ENCODE results near the gene KCNN1.

The KCNN1 gene

DNA sequence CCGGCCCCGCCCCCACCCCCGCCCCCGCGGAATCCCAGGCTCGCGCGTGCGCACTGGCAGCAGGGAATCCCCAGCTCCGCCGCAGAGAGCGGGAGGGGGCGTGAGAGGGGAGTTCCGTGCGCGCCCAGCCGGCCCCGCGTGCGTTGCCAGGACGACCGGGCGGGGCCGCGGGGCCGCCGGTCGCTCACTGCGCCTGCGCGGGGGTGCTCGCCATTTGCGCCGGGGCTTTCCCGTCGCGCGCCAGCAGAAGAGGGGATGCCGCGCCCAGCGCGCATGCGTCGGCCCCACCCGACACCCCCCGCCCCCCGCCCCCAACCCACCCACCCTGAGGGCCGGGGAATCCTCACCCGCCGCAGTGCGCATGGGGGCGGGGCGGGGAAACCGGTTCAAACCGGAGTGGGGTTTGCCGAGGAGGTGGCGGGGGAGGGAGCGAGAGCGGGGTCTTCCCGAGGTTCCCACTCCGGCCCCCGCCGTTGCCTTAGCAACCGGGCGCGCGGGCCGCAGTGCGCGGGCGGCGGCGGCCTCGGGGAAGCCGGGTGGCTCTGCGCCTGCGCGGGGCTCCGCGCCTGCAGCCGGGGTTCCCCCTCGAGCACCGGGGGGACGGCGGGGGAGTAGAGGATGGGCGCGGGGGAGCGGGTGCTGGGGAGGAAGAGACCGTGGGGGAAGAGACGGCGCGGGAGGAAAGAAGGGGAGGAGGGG lies 18.9 kb upstream of the KCNN1 start:
- peak; percentile 91 for DNase-seq (ENCODE audit: low spot score)

DNA sequence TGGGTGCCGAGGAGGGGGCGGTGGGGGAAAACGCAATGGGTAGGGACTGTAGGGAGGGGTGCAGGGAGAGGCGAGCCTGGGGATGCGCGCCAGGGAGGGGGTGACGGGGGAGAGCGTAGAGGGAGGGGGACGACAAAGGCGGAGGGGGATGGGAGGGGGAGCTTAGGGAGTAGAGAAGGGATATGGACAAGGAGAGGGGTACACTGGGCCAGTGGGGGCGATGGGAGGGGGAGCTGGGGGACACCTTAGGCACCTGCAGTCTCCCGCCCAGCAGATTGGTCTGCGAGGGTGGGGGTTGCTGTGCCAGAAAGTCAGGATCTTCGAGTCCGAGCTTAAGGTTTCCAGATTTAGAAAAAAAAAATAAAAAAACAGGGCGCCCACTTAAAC lies 18.4 kb upstream of the KCNN1 start:
- no peak for DNase-seq (ENCODE audit: low spot score)

DNA sequence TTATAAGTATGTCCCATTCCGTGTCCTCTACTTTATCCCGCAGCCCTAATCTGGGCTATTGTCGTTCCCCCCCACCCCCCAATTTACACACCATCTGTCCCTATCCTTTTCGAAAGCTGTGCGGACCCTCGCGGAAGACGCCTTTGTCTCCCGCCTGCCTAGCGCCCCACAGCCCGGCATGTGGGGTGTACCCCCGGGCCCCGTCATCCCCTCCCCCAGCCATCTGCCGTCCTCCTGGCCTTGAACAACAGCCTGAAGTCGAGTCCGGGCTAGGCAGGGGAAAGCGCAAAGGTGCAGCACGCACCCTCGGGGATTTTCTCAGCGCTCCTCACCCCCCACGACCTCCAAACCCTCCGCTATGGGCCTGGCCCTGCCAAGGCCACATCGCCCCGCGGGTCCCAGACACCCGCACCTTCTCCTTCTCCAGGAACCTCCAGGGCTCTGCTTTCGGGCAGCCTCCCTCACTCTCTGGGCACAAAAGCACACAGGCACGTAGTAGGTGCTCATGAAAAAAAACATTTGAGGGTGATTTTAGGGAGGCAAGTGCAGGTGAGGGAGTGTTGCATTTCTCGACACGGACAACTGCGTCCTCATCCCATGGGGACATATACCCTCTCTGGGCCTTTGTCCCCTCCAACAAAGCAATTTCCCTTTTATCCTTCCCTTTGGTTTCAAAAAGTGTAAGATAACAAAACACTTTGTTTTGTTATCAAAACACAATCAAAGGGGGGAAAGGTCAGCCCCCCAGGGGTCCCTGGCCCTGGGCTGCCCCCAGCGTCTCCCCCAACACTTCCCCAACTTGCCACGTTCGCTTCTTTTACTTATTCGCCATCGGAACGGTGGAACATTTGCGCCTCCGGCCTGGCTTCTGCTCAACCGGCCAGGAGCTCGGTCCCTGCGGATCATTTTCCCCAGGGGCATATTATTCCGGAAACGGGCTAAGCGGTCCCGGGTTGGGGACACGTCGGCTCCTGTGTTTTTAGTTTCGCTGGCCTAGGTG lies 17.7 kb upstream of the KCNN1 start:
- DNase-seq (ENCODE audit: low spot score), result no peak

DNA sequence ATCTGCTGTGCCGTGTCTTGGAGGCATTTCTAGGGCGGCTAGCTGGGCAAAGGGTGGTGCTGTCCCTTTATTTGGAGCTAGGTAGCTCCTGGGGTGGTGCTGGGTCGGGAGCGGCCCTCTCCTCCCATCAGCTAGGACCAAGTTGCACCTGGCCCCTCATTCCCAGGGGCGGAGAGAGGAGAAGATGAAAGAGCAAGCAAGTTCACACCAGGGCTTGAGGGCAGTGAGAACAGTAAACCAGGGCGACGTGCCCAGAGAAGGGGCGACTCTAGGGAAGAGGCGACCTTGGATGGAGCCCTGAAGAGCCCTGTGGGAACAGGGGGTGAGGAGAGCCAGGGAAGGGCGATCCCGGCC lies 17.0 kb upstream of the KCNN1 start:
- peak; percentile 69 for DNase-seq (ENCODE audit: low spot score)

DNA sequence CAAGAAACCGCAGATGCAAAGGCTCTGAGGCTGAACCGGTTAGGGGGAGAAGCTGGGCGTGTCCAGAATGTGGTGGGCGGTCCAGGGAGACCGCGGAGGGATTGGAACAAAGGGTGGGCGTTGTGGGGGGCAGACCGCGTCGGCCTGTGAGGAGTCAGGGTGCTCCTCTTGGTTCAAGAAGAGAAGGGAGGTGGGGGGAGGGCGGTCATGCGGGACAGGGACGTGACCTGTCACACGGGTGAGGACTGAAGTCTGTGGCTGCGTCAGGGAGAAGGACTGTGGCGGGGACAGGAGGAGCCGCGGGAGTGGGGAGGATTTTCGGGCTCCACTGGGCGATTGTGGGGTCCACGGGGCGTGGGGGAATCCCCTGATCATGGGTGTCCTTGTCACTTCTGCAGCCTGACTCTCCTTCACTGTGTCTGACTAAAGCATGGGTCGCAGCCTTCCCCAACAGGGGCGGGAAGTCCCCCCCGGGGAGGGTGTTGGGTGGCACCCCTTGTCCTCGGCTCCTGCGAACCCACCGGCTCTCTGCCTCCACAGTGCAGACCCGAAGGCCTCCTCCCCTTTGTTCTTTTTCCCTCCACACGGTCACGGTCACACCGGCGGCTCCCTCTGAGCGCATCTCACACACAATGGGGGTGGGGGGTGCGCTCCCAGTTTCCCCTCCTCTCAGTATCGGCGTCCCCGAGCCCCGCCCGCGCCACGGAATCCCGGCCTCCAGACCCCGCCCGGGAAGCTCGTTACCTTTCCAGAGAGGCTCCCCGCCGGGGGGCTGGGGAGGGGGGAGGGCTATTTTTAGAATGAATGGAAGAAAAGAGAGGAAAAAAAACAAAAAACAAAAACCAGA lies 16.4 kb upstream of the KCNN1 start:
- no peak for DNase-seq (ENCODE audit: low spot score)

DNA sequence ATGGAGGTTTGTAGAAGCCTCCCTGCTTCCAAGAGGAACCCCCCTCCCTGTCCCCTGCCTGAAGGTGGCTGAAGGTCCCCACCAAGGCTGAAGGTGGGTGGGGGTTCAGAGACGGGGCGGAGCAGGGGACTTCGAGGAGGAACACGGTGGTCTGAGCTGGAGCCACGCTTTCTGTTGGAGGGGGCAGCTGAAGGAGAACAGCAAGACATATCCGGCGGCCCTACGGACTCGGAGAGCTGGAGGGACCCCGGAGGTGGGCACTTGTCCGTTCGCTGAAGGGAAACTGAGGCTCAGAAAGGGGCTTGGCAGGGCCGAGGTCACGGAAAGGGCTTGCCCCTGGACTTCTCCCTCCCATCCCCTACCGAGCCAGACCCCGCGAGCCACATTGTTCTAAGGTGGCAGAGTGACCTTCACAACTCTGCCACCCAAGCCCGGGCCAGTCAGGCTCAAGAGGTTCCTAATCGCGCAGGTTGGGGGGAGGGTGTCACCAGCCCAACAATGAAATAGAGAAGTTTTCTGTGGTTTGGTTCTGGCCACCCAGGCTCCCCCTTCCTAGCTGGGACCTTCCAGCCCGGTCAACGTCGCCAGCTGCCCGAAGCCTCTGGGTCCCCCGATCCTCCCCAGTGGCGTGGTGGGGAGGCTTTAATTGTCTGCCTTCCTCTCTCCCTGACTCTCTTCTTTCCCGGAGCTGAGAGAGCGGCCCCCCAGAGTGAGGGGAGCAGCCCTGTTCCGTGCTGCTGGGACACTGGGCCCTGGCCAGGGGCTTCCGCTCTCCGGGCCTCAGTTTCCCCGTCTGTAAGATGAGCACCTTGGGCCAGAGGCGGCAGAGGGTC lies 15.5 kb upstream of the KCNN1 start:
- peak; percentile 22 for DNase-seq (ENCODE audit: low spot score)

DNA sequence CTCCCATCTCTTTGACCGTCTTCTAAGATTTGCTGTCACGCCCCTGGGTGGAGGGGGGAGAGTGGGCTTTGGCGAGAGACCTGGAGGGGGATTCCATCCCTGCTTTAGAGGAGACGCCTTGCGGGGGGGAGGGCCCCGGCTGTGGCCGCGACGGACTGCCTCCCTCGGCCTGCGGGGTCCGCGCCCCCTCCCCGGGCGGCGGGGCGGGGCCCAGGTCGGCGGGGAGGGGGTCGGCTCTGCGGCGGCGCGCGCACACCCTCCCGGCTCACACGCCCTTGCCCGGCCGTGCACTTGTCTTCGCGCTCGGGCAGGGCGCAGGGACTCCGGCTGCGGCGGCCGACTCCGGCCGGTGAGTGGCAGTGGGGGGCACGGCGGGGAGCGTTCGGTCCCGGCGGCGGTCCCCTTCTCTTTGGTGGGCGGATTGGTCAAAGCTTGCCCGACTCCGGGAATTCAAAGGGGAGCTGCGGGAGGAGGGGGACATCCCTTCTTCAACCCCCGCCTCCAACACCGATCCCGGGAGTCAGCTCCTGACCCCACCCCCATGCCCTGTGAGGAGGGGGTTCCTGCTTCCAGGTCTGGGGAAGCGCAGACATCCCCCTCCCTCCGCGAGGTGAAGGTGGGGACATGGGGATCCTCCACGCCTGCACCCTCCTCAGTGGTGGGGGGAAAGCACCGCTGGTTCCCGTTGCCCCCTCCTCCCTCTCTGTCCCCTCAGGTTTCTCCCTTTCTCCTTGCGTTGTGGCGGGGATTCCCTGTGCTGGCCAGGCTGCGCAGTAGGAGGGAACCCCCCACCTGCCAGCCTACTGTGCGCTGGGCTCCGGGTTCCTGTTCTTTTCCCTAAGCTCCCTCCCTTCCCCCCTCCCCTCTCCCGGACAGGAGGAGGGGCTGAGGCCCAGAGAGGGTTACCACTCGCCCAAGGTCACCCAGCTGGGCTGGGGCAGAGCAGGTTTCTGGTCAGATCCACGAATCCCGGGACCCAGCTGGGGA lies 14.6 kb upstream of the KCNN1 start:
- DNase-seq (ENCODE audit: low spot score), result no peak

DNA sequence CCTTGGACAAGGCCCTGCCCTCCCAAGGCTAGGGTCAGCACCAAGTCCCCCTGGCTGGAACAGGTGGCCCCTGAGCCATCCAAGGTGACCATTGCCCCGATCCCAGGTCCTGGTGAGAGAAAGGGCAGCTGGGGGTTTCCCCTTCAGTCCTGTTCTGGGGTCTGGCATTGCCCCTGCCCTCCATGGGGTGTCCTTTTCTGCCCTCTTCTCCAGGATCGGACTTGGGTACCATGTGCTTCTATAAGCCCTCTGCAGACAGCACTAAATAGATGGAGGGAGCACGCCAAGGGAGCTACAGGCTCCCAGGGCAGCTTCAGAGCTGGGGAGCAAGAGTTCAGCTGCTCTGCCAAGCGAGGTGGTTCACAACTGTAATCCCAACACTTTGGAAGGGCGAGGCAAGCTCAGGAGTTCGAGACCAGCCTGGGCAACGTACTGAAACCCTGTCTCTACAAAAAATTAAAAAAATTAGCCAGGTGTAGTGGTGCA lies 13.5 kb upstream of the KCNN1 start:
- DNase-seq (ENCODE audit: low spot score), result no peak

DNA sequence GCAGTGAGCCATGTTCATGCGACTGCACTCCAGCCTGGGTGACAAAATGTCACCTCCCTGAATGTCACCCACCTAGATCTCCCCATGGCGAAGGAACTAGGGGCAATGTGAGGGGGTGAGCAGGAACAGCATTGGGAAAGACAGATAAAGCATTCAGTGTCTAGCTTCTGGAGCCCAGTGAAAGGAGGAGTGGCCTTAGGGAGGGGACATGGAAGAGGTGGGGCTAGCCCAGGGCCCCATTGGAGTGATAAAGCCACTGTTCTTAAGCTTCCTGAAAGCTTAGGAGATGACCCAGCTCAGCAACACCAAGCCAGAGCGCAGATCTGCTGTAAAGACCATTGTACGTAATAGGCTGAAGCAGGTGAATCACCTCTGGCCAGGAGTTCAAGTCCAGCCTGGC lies 13.0 kb upstream of the KCNN1 start:
- DNase-seq (ENCODE audit: low spot score), result peak; percentile 49

DNA sequence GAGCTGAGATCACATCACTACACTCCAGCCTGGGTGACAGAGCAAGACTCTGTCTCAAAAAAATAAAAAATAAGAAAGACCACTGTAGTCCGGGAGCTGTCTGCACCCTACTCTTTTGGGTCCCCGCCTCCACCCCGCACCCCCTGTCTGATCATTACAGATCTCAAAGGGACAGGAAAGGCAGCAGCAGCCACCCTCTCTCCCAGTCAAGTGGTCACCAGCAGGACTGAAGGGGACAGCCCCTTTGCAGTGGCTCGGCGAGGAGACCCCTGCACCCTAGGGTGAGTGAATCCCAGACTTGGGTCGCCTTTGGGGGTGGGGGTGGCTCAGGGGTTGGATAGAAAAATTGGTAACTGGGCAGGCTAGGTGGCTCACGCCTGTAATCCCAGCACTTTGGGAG lies 12.5 kb upstream of the KCNN1 start:
- no peak for DNase-seq (ENCODE audit: low spot score)

DNA sequence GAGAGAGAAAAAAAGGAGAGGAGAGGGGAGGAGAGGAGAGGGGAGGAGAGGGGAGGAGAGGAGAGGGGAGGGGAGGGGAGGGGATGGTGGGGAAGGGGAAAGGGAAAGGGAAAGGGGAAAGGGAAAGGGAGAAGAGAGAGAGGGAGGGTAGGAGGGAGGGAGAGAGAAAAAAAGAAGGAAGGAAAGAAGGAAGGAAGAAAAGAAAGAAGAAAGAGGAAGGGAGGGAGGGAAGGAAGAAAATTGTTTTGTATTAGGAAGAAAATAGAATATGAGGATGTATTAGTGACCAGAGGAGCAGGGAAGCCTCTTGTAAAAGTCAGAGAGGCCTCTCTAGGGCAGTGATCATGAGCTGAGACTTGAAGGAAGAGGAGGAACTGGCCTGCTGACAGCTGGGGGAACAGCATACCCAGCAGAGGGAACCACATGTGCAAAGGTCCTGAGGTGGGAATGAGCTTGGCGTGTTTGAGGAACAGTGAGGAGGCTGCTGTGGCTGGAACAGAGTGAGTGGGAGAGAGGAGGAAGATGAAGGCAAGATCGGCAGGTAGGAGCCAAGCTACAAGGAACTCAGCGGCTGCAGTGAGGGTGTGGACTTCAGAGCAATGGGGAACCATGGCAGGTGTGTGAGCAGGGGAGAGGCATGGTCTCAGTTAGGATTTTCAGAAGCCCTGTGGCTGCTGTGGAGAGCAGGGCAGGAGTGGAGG lies 9.6 kb upstream of the KCNN1 start:
- DNase-seq (ENCODE audit: low spot score), result no peak

DNA sequence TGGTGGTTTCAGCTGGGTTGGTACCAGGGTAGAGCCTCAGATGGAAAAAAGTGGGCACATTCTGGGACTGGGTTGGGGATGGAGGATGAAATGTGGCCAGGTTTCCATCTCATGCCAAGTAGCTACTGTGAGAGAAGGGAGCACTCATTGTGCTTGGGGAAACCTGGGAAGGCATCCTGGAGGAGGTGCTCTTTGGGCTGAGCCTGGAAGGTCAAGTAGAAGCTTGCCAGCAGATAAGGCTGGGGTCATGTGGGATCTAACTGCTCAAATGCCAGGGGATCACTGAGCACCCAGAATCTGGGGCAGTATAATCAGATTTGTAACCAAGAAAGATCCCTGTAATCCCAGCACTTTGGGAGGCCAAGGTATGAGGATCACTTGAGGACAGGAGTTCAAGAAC lies 9.0 kb upstream of the KCNN1 start:
- DNase-seq (ENCODE audit: low spot score), result no peak

DNA sequence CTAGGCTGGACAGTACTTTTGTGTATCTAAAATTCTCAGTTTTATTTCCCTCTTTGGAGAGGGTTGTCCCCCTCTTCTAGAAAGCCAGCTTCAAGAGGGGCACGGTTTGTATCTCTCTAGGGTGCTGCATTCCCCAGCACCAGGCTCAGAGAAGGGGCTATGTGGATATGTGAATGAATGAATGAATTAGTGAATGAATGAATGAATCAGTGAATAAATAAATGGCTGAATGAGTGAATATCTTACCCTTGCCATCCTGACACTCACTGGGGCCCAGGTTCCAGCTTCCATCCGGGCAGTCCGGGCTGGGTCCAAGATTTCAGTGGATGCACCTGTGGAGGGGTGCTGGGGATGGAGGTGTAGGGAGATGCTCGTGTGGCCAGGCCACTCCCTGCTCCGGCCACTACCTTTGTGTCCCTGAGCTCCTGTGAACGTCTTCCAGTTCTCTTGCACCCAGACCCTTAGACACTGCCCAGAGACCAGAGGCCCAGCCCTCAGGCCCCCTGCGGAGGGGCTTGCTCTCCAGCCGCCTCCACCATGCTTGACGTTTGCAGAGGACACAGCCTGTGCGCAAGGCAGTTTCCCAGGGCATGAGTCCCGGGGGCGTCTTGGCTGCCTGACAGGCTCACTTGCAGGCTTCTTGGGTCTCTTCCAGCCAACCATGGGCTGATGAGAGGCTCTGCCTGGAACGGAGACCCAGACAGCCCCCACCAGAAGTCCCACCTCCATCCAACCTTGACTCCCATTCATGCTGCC lies 2.8 kb upstream of the KCNN1 start:
- no peak for DNase-seq (ENCODE audit: low spot score)

DNA sequence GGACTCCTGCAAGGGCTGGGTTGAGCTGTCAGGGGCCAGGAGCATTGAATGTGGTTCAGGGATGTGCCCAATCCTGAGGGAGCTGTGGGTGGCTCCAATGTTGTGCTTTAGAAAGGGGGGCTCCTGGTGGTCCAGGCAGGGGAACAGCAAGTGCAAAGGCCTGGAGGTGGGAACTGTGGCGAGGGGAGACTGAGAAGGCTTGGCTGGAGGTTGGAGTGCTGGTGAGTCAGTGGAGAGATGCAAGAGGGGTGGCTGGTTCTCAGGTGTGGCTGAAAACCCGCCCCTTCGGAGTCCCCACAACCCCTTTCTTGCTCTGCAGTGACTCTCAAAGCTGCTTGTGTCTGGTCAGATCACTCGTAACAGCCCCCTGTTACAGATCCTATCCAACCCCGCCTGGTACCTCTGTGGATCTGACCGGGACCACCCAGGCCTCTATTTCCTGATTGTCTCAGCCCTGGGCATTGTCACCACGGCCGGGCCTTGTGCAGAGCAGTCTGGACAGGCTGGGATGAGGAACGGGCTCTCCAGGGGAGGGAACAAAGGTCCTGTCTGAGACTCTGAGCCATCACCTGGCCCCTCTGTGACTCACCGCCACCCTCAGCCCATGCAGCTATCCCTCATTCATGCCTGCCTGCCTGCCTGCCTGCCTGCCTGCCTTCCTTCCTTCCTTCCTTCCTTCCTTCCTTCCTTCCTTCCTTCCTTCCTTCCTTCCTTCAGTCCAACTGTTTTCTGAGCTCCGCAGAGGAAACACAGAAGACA lies 1.4 kb upstream of the KCNN1 start:
- peak; percentile 56 for DNase-seq (ENCODE audit: low spot score)

DNA sequence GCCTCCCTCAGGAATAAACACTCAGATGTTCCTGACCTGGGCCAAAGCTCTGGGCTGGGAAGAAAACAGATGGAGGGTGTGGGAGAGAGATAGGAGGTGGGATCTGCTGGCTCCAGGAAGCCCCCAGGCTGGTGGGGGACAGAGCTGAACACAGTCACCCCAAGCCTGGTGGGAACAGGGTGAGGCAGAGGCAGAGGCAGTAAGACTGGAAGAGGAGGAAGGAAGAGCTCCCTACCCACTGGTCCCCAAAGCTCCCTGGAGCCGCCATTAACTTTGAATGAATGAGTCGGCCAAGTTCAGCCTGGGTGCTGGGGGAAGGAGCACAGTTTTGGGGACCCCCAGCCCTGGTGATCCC lies 801 bp upstream of the KCNN1 start:
- no peak for DNase-seq (ENCODE audit: low spot score)

DNA sequence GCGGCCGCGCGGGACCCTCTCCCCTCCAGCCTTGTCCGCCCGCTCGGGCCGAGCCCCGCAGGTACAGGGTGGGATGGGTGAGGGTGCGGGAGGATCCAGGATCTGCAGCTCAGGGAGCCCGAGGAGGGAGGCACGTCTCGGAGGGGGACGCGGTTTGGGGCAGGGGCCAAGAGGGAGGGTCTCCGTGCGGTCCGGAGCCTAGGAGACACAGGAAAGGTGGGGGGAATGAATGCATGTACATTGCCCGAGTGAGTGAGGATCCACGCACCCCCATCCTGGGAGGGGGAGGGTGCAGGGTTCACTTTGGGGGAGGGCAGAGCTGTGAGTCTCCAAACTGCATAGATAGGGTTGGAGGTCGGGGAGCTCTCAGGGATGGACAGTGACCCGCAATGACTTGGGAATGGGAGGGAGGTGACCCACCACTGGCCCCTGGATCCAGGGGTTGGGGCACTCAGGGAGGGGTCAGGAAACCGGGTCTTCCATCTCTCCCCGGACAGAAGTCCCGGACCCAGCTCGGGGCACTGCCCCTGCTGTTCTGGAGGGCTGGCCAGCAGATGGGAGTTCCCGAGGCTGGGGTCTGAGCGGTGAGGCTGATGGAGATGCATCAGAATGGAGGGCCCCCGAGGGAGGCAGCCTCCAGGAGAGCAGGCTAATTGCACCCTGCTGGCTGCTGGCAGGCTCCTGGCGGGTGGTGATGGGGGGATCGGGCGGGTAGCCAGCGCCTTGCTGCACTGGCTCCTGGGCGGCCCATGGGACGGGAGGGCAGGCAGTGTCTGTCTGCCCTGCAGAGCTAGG lies 547 bp downstream of the KCNN1 start:
- DNase-seq (ENCODE audit: low spot score), result no peak

DNA sequence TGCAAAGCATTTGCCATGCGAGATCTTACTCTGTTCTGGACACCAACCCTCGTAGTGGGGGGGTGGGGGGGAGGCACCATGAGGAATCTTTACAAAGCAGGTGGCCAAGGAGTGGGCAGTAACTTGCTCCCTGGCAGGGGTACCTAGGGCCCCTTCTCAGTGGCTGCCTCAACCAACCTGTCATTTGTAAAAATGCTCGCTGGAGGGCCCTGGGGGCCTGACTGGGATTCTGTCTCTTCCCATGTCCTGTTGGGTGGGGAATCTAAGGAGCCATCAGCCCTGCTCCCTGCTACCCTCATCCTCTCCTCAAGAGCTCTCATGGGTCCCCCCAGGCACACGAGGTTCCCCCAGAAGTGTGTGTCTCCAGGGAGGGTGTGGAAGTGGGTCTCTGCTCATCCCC lies 1.5 kb downstream of the KCNN1 start:
- DNase-seq (ENCODE audit: low spot score), result no peak
